ENCODE measurements around the gene ABCB1.

Gene ABCB1

DNA sequence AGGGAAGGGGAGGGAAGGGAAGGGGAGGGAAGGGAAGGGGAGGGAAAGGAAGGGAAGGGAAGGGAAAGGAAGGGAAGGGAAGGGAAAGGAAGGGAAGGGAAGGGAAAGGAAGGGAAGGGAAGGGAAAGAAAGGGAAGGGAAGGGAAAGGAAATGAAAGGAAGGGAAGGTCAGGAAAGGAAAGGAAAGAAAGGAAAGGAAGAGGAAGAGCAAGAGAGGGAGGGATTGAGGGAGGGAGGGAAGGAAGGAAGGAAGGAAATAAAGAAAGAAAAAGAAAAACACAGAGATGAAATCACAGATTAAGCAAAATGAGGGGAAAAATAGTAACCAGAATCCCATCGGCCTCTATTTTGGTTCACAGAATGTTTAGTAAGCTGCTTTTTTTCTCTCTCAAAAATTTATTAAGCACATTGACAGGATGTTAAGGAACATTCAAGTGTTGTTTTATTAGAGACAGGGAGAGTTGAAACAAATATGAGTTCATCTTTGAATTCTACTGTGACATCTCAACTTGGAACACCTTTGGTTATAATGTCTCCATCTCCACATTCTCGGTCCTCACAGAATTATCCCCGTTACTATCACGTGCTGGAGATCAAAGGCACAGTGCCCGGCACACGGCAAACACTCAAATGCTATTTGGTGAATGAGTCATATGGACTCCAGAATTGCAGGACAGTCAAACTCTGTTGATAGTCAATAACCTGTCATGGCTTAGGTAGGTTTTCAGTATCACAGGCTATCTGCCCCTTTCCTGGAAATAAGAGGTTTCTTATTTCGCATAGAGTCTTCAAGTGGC is 52.4 kb downstream of the ABCB1 start:
- Histone ChIP-seq H3K27ac (ENCODE audit: insufficient read depth in 1 of 2, low read depth in 1 of 2, low read length in 2 of 2, poor library complexity in 1 of 2, severe bottlenecking in 2 of 2) (no peak overlapping the region), H3K4me1 (ENCODE audit: control extremely low read depth in 1 of 4, control insufficient read depth in 4 of 4, insufficient read depth in 4 of 4, low read length in 3 of 4) (no peaks in the 10 kb centered on the region), H3K4me3 (ENCODE audit: control insufficient read depth in 1 of 7, extremely low read depth in 1 of 7, insufficient read depth in 4 of 7, low read depth in 2 of 7, low read length in 6 of 7) (no peak overlapping the region), H3K27me3 (replicated peaks in 2 of 5; ENCODE audit: control insufficient read depth in 4 of 5, insufficient read depth in 5 of 5, low read length in 4 of 5) (no peaks in the 10 kb centered on the region), H3K9me3 (ENCODE audit: control extremely low read depth in 1 of 5, control insufficient read depth in 4 of 5, insufficient read depth in 2 of 5, low read depth in 1 of 5, low read length in 4 of 5) (no peaks in the 10 kb centered on the region), H3K36me3 (ENCODE audit: control insufficient read depth in 4 of 4, insufficient read depth in 4 of 4, low read length in 3 of 4) (peaks cover 0 to 56% (median 12%) of the 10 kb centered on the region in 4 experiments)
- 100% methylated on average over 6 of the region's 7 CpGs for WGBS (ENCODE audit: insufficient coverage)
- ChIA-PET POLR2A (no interaction called here), CTCF (no interaction called here)
- DNase-seq, result no peak

DNA sequence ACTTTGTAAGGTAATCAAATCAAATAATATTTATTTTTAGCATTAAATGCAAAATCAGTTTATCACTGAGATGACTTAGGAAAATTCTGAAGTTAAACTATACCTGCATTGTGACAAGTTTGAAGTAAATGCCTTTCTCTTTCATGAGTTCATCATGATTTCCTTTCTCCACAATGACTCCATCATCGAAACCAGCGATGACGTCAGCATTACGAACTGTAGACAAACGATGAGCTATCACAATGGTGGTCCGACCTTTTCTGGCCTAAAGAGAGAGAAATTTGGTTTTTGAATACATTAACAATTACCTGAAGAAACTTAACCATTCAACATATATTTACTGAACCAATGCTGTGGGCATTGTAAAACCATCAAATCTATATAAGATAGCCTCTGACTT is 54.9 kb downstream of the ABCB1 start:
- H3K27me3 ChIP-seq (replicated peaks in 2 of 5; ENCODE audit: control insufficient read depth in 4 of 5, insufficient read depth in 5 of 5, low read length in 4 of 5), result no peaks in the 10 kb centered on the region
- H3K36me3 ChIP-seq (ENCODE audit: control insufficient read depth in 4 of 4, insufficient read depth in 4 of 4, low read length in 3 of 4), result peaks cover 0 to 59% (median 19%) of the 10 kb centered on the region in 4 experiments
- H3K4me3 ChIP-seq (ENCODE audit: control insufficient read depth in 1 of 7, extremely low read depth in 1 of 7, insufficient read depth in 4 of 7, low read depth in 2 of 7, low read length in 6 of 7), result no peak overlapping the region
- no peak for DNase-seq
- POLR2A ChIA-PET, result no interaction called here
- H3K27ac ChIP-seq (ENCODE audit: insufficient read depth in 1 of 2, low read depth in 1 of 2, low read length in 2 of 2, poor library complexity in 1 of 2, severe bottlenecking in 2 of 2), result no peak overlapping the region
- WGBS (ENCODE audit: insufficient coverage), result 97% methylated on average over 5 of the region's 6 CpGs
- CTCF ChIA-PET, result no interaction called here
- H3K9me3 ChIP-seq (ENCODE audit: control extremely low read depth in 1 of 5, control insufficient read depth in 4 of 5, insufficient read depth in 2 of 5, low read depth in 1 of 5, low read length in 4 of 5), result no peaks in the 10 kb centered on the region
- no peaks in the 10 kb centered on the region for H3K4me1 ChIP-seq (ENCODE audit: control extremely low read depth in 1 of 4, control insufficient read depth in 4 of 4, insufficient read depth in 4 of 4, low read length in 3 of 4)

DNA sequence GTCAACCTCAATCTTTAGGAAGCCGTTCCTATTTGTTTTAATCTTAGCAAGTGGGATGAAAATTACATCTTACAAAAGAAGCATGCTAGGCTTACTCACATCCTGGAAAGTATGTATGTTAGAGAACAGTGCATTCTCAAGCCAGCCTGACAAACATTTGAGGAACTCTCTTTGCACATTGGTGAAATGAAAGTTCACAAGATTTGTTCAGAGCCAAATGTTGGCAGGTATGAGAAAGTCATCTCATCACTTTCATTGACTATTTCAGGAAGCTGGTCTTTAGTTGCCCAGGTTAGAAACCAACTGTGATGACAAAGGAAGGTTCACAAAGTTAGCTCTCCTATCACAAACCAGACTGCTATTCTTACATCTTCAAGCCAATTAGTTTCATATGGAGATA is 57.1 kb downstream of the ABCB1 start:
- no CpG with 5 or more reads among the region's 1 CpG for WGBS (ENCODE audit: insufficient coverage)
- H3K9me3 ChIP-seq (ENCODE audit: control extremely low read depth in 1 of 5, control insufficient read depth in 4 of 5, insufficient read depth in 2 of 5, low read depth in 1 of 5, low read length in 4 of 5), result no peaks in the 10 kb centered on the region
- peaks cover 0 to 48% (median 22%) of the 10 kb centered on the region in 4 experiments for H3K36me3 ChIP-seq (ENCODE audit: control insufficient read depth in 4 of 4, insufficient read depth in 4 of 4, low read length in 3 of 4)
- no peak overlapping the region for H3K27ac ChIP-seq (ENCODE audit: insufficient read depth in 1 of 2, low read depth in 1 of 2, low read length in 2 of 2, poor library complexity in 1 of 2, severe bottlenecking in 2 of 2)
- no peak overlapping the region for H3K4me3 ChIP-seq (ENCODE audit: control insufficient read depth in 1 of 7, extremely low read depth in 1 of 7, insufficient read depth in 4 of 7, low read depth in 2 of 7, low read length in 6 of 7)
- CTCF ChIA-PET, result interaction anchor here (1.4 kb wide), 1 partner anchor 20 kb away, joined by 3 read pairs; no protein-coding TSS in a partner anchor
- POLR2A ChIA-PET, result no interaction called here
- no peaks in the 10 kb centered on the region for H3K27me3 ChIP-seq (replicated peaks in 2 of 5; ENCODE audit: control insufficient read depth in 4 of 5, insufficient read depth in 5 of 5, low read length in 4 of 5)
- H3K4me1 ChIP-seq (ENCODE audit: control extremely low read depth in 1 of 4, control insufficient read depth in 4 of 4, insufficient read depth in 4 of 4, low read length in 3 of 4), result no peaks in the 10 kb centered on the region
- DNase-seq, result no peak

- Histone ChIP-seq H3K27me3 (replicated peaks in 2 of 5; ENCODE audit: control insufficient read depth in 4 of 5, insufficient read depth in 5 of 5, low read length in 4 of 5) (no peaks in the 10 kb centered on the region), H3K9me3 (ENCODE audit: control extremely low read depth in 1 of 5, control insufficient read depth in 4 of 5, insufficient read depth in 2 of 5, low read depth in 1 of 5, low read length in 4 of 5) (no peaks in the 10 kb centered on the region), H3K27ac (ENCODE audit: insufficient read depth in 1 of 2, low read depth in 1 of 2, low read length in 2 of 2, poor library complexity in 1 of 2, severe bottlenecking in 2 of 2) (no peak overlapping the region), H3K4me3 (ENCODE audit: control insufficient read depth in 1 of 7, extremely low read depth in 1 of 7, insufficient read depth in 4 of 7, low read depth in 2 of 7, low read length in 6 of 7) (no peak overlapping the region), H3K36me3 (ENCODE audit: control insufficient read depth in 4 of 4, insufficient read depth in 4 of 4, low read length in 3 of 4) (peaks cover 0 to 62% (median 22%) of the 10 kb centered on the region in 4 experiments), H3K4me1 (ENCODE audit: control extremely low read depth in 1 of 4, control insufficient read depth in 4 of 4, insufficient read depth in 4 of 4, low read length in 3 of 4) (no peaks in the 10 kb centered on the region)
- ChIA-PET POLR2A (no interaction called here), CTCF (no interaction called here)
- 100% methylated on average over 1 of the region's 1 CpG for WGBS (ENCODE audit: insufficient coverage)
- DNase-seq, result no peak
These were observed 59.0 kb downstream of the ABCB1 start for GRCh38 chr7:87541648-87542047.

DNA sequence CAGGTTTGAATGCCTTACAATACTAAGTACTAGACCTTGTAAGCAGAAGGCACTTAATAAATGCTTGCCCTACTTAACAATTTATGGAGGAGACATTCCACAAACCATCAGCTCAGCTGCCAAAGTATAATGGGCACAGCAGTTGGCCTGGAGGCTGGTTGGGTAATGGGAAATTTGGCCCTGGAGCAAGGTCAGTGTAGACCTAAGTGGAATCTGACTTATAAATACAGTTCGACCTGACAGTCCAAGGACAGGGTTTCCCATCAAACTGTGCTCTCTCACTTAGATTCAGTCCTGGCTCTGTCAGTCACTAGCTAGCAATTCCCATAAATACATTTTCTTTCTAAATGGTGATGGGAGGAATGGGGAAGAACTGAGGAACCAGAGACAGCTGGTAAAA is 62.6 kb downstream of the ABCB1 start:
- no peak for DNase-seq
- Histone ChIP-seq H3K27me3 (replicated peaks in 2 of 5; ENCODE audit: control insufficient read depth in 4 of 5, insufficient read depth in 5 of 5, low read length in 4 of 5) (no peaks in the 10 kb centered on the region), H3K9me3 (ENCODE audit: control extremely low read depth in 1 of 5, control insufficient read depth in 4 of 5, insufficient read depth in 2 of 5, low read depth in 1 of 5, low read length in 4 of 5) (no peaks in the 10 kb centered on the region), H3K27ac (ENCODE audit: insufficient read depth in 1 of 2, low read depth in 1 of 2, low read length in 2 of 2, poor library complexity in 1 of 2, severe bottlenecking in 2 of 2) (no peak overlapping the region), H3K36me3 (ENCODE audit: control insufficient read depth in 4 of 4, insufficient read depth in 4 of 4, low read length in 3 of 4) (peaks cover 0 to 48% (median 17%) of the 10 kb centered on the region in 4 experiments), H3K4me3 (ENCODE audit: control insufficient read depth in 1 of 7, extremely low read depth in 1 of 7, insufficient read depth in 4 of 7, low read depth in 2 of 7, low read length in 6 of 7) (no peak overlapping the region), H3K4me1 (ENCODE audit: control extremely low read depth in 1 of 4, control insufficient read depth in 4 of 4, insufficient read depth in 4 of 4, low read length in 3 of 4) (no peaks in the 10 kb centered on the region)
- ChIA-PET POLR2A (no interaction called here), CTCF (no interaction called here)
- WGBS (ENCODE audit: insufficient coverage), result 80% methylated on average over 1 of the region's 1 CpG

GRCh38 chr7:87534072-87534471 is 66.6 kb downstream of the ABCB1 start:
- ChIA-PET POLR2A (no interaction called here), CTCF (no interaction called here)
- H3K27ac ChIP-seq (ENCODE audit: insufficient read depth in 1 of 2, low read depth in 1 of 2, low read length in 2 of 2, poor library complexity in 1 of 2, severe bottlenecking in 2 of 2), result no peak overlapping the region
- no peaks in the 10 kb centered on the region for H3K27me3 ChIP-seq (replicated peaks in 2 of 5; ENCODE audit: control insufficient read depth in 4 of 5, insufficient read depth in 5 of 5, low read length in 4 of 5)
- peaks cover 0 to 55% (median 7%) of the 10 kb centered on the region in 4 experiments for H3K36me3 ChIP-seq (ENCODE audit: control insufficient read depth in 4 of 4, insufficient read depth in 4 of 4, low read length in 3 of 4)
- no peaks in the 10 kb centered on the region for H3K9me3 ChIP-seq (ENCODE audit: control extremely low read depth in 1 of 5, control insufficient read depth in 4 of 5, insufficient read depth in 2 of 5, low read depth in 1 of 5, low read length in 4 of 5)
- no peak for DNase-seq
- no peaks in the 10 kb centered on the region for H3K4me1 ChIP-seq (ENCODE audit: control extremely low read depth in 1 of 4, control insufficient read depth in 4 of 4, insufficient read depth in 4 of 4, low read length in 3 of 4)
- no peak overlapping the region for H3K4me3 ChIP-seq (ENCODE audit: control insufficient read depth in 1 of 7, extremely low read depth in 1 of 7, insufficient read depth in 4 of 7, low read depth in 2 of 7, low read length in 6 of 7)
- 93% methylated on average over 2 of the region's 2 CpGs for WGBS (ENCODE audit: insufficient coverage)

DNA sequence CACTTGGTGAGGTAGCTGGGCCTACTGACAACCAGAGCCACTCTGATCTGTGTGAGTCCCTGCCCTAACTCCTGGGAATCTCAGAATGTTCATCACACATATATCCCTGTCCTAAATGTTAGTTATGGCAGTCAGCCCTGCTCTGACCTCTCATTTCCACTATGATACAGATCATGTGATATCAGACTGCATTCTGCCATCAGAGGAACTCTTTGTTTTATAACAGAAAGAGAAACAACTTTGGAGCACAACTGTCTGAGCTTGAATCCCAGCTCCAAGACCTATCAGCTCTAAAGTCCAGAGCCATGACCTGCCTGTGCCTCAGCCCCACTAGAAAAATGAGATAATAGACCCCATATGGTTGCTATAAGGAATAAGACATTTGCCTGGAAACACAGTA is 70.6 kb downstream of the ABCB1 start:
- H3K27me3 ChIP-seq (replicated peaks in 2 of 5; ENCODE audit: control insufficient read depth in 4 of 5, insufficient read depth in 5 of 5, low read length in 4 of 5), result no peaks in the 10 kb centered on the region
- peaks cover 0 to 62% (median 7%) of the 10 kb centered on the region in 4 experiments for H3K36me3 ChIP-seq (ENCODE audit: control insufficient read depth in 4 of 4, insufficient read depth in 4 of 4, low read length in 3 of 4)
- H3K4me3 ChIP-seq (ENCODE audit: control insufficient read depth in 1 of 7, extremely low read depth in 1 of 7, insufficient read depth in 4 of 7, low read depth in 2 of 7, low read length in 6 of 7), result no peak overlapping the region
- DNase-seq, result no peak
- ChIA-PET CTCF (no interaction called here), POLR2A (interaction anchor here (0.7 kb wide), 1 partner anchor 99 kb away, joined by 3 read pairs; no protein-coding TSS in a partner anchor)
- peaks cover 0 to 4% (median 2%) of the 10 kb centered on the region in 5 experiments for H3K9me3 ChIP-seq (ENCODE audit: control extremely low read depth in 1 of 5, control insufficient read depth in 4 of 5, insufficient read depth in 2 of 5, low read depth in 1 of 5, low read length in 4 of 5)
- H3K4me1 ChIP-seq (ENCODE audit: control extremely low read depth in 1 of 4, control insufficient read depth in 4 of 4, insufficient read depth in 4 of 4, low read length in 3 of 4), result no peaks in the 10 kb centered on the region
- no peak overlapping the region for H3K27ac ChIP-seq (ENCODE audit: insufficient read depth in 1 of 2, low read depth in 1 of 2, low read length in 2 of 2, poor library complexity in 1 of 2, severe bottlenecking in 2 of 2)
